DOHH2 (cell line): ENCODE results near the gene LAMA5.

Source experiments
- EZH2phosphoT487 ChIP-seq: fragments of 200-600 bp; sonication (generic); IDR thresholded peaks from 2 replicates; pipeline ENCODE4 v1.6.1; 2017; ENCODE audit warnings: borderline replicate concordance, mild to moderate bottlenecking, antibody characterized with exemption, low read length, moderate library complexity, mixed read lengths
- TF ChIP-seq, protein P1 (sequence below): fragments of 200-600 bp; sonication (generic); IDR thresholded peaks from one replicate; pipeline ENCODE4 v1.5.1; 2014; ENCODE audit warnings: antibody characterized with exemption, mild to moderate bottlenecking, low read depth, low read length; ENCODE audit not compliant: poor library complexity, severe bottlenecking

DNA sequence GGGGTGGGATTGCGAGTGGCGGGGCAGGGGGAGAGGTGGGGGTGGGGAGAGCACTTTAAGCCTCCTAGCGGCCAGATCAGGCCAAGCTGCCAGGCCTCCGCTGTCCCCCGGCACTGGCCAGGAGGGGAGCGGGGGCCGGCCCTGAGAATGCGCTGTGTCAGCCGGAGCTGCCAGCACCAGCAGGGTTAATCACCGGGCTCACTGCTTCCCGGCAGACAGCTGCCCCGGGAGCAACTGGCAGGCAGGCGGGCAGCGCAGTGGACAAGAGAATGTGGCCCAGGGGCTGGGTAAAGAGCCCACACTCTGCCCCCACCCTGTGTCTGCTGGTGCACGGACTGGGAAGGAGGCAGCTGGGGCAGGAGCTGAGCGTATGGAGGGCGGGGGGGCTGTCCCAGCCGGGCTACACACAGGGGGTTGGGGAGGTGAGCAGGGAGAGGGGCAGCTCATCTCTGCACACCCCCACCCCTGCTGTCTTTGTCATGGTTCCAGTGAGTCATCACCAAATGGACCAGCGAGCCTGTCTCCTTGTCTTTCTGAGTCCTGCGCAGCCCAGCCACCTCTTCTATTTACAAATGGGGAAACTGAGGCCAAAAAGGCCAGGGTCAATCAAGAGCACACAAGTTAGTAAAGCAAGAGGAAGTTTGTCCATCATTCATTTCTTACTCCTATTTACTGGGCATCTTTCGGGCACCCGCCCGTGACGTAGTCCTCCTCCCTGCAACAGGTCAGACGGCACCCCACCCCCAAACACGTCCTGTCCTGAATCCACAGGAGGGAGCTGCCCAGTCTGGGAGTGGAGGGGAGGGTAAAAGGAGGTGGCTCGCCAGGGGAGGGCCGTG, 2.1 kb upstream of the LAMA5 start:
- no peak for TF ChIP-seq EZH2phosphoT487
- TF ChIP-seq, protein P1, sequence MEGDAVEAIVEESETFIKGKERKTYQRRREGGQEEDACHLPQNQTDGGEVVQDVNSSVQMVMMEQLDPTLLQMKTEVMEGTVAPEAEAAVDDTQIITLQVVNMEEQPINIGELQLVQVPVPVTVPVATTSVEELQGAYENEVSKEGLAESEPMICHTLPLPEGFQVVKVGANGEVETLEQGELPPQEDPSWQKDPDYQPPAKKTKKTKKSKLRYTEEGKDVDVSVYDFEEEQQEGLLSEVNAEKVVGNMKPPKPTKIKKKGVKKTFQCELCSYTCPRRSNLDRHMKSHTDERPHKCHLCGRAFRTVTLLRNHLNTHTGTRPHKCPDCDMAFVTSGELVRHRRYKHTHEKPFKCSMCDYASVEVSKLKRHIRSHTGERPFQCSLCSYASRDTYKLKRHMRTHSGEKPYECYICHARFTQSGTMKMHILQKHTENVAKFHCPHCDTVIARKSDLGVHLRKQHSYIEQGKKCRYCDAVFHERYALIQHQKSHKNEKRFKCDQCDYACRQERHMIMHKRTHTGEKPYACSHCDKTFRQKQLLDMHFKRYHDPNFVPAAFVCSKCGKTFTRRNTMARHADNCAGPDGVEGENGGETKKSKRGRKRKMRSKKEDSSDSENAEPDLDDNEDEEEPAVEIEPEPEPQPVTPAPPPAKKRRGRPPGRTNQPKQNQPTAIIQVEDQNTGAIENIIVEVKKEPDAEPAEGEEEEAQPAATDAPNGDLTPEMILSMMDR = peak; percentile 32
